IMR-90 (cell line): Measurements from ENCODE around the gene C10orf71.

Experiments
- BHLHE40 ChIP-seq: fragments of 150-350 bp; IDR thresholded peaks from 2 replicates; pipeline ENCODE4 v1.6.1; 2016; ENCODE audit warnings: mild to moderate bottlenecking, low read depth, low read length
- CEBPB ChIP-seq: IDR thresholded peaks from 2 replicates; pipeline ENCODE4 v1.6.1; 2012; ENCODE audit warnings: low read depth, low read length, improper control_type of control experiment
- CHD1 ChIP-seq: IDR thresholded peaks from 2 replicates; pipeline ENCODE4 v1.6.1; 2012; ENCODE audit warnings: low read depth, low read length, improper control_type of control experiment
- MAFK ChIP-seq: IDR thresholded peaks from 2 replicates; pipeline ENCODE4 v1.6.1; 2012; ENCODE audit warnings: low read depth, low read length, improper control_type of control experiment
- MXI1 ChIP-seq: IDR thresholded peaks from 2 replicates; pipeline ENCODE4 v1.6.1; 2012; ENCODE audit warnings: low read depth, mild to moderate bottlenecking, low read length, moderate library complexity, borderline replicate concordance
- POLR2A ChIP-seq: IDR thresholded peaks from 2 replicates; pipeline ENCODE4 v1.6.1; 2012; ENCODE audit warnings: mild to moderate bottlenecking, low read depth, low read length
- RAD21 ChIP-seq: IDR thresholded peaks from 2 replicates; pipeline ENCODE4 v1.6.1; 2012; ENCODE audit warnings: low read length, improper control_type of control experiment
- RFX5 ChIP-seq: IDR thresholded peaks from 2 replicates; pipeline ENCODE4 v1.8.0; 2012; ENCODE audit warnings: low read depth, mild to moderate bottlenecking, low read length, moderate library complexity
- SMC3 ChIP-seq: fragments of 150-350 bp; IDR thresholded peaks from 2 replicates; pipeline ENCODE4 v1.6.1; 2016; ENCODE audit warnings: low read depth, mild to moderate bottlenecking, antibody characterized with exemption, low read length, moderate library complexity
- TF ChIP-seq, protein P1 (sequence below): fragments of 150-350 bp; IDR thresholded peaks from 2 replicates; pipeline ENCODE4 v1.6.1; 2017; ENCODE audit warnings: mild to moderate bottlenecking, antibody characterized with exemption, low read length, low read depth
- TF ChIP-seq, protein P2 (sequence below): conservative IDR thresholded peaks from 2 replicates; pipeline ENCODE4 v1.5.1; 2012; ENCODE audit warnings: mild to moderate bottlenecking, low read depth, low read length, improper control_type of control experiment

- TF ChIP-seq, protein P1, sequence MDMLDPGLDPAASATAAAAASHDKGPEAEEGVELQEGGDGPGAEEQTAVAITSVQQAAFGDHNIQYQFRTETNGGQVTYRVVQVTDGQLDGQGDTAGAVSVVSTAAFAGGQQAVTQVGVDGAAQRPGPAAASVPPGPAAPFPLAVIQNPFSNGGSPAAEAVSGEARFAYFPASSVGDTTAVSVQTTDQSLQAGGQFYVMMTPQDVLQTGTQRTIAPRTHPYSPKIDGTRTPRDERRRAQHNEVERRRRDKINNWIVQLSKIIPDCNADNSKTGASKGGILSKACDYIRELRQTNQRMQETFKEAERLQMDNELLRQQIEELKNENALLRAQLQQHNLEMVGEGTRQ = no peak
- TF ChIP-seq RAD21 = no peak
- TF ChIP-seq, protein P2, sequence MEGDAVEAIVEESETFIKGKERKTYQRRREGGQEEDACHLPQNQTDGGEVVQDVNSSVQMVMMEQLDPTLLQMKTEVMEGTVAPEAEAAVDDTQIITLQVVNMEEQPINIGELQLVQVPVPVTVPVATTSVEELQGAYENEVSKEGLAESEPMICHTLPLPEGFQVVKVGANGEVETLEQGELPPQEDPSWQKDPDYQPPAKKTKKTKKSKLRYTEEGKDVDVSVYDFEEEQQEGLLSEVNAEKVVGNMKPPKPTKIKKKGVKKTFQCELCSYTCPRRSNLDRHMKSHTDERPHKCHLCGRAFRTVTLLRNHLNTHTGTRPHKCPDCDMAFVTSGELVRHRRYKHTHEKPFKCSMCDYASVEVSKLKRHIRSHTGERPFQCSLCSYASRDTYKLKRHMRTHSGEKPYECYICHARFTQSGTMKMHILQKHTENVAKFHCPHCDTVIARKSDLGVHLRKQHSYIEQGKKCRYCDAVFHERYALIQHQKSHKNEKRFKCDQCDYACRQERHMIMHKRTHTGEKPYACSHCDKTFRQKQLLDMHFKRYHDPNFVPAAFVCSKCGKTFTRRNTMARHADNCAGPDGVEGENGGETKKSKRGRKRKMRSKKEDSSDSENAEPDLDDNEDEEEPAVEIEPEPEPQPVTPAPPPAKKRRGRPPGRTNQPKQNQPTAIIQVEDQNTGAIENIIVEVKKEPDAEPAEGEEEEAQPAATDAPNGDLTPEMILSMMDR = no peak
- no peak for TF ChIP-seq POLR2A
- TF ChIP-seq MAFK = no peak
- no peak for TF ChIP-seq RFX5
- no peak for TF ChIP-seq MXI1
- TF ChIP-seq BHLHE40 = no peak
- TF ChIP-seq CHD1 = no peak
- TF ChIP-seq CEBPB = no peak
- TF ChIP-seq SMC3 = no peak
These were observed 46.5 kb upstream of the C10orf71 start for GRCh38 chr10:49252313-49253034.
